ENCODE measurements around the gene AKR1D1.

GRCh38 chr7:138077809-138078208, 1.6 kb downstream of the AKR1D1 start:
- TF ChIP-seq CTCF (IDR thresholded peaks at IDR 0.05) (no peak), EP300 (IDR thresholded peaks at IDR 0.05) (no peak), POLR2A (IDR thresholded peaks at IDR 0.05) (no peak)
